Lower leg skin (tissue), 4 donors: Measurements from ENCODE around the gene ADAMTS9. TPM values are rescaled to one million over a fixed set of nuclear protein-coding genes. Genes with fewer than 3 reads are reported as not detected.

Source experiments
- DNase-seq, 2 donors: peaks; one replicate each; pipeline ENCODE4 v3.0.0-alpha.2; 2019; ENCODE audit warnings: low spot score in 2 of 2
- H3K4me3 ChIP-seq: fragments of 200-600 bp; sonication (generic); 2 replicates; pipeline ENCODE4 v1.5.1; 2017; ENCODE audit warnings: mild to moderate bottlenecking, low read depth; ENCODE audit not compliant: poor library complexity, severe bottlenecking
- POLR2A ChIP-seq, 2 donors: fragments of 450-650 bp; IDR thresholded peaks; one replicate each; pipeline ENCODE4 v1.6.1; 2016 to 2017; ENCODE audit warnings: antibody characterized with exemption in 2 of 2, mild to moderate bottlenecking in 1 of 2, moderate library complexity in 1 of 2
- whole genome bisulfite sequencing, 2 donors: methylation state at CpG; one replicate each; pipeline ENCODE4 v1.1.5; 2018; 5-methylcytosine and 5-hydroxymethylcytosine counted together
- intact Hi-C: fragments of 100-400 bp; cut with DNase I; formaldehyde crosslinking; loops from one replicate; pipeline ENCODE4 v1.15.0; 2023; ENCODE audit warnings: low total_unique reads
- total RNA-seq, 4 donors: library from RNA; depleted of rRNA; stranded (reverse); fragments of >200 nt; gene quantifications; one replicate each; pipeline ENCODE4 v1.1.0, GENCODE V29; 2016
- TF ChIP-seq, protein P1 (sequence below), 3 donors: fragments of 450-650 bp; IDR thresholded peaks; one replicate each; pipeline ENCODE4 v1.5.1; 2016; ENCODE audit warnings: antibody characterized with exemption in 3 of 3, mild to moderate bottlenecking in 3 of 3, moderate library complexity in 2 of 3

Gene ADAMTS9
- total RNA-seq, 4 donors from 2014 or later, result 2.2 to 15.9 (median 8.2) TPM

GRCh38 chr3:64491843-64492242 is 196.0 kb downstream of the ADAMTS9 start:
- TF ChIP-seq, protein P1, sequence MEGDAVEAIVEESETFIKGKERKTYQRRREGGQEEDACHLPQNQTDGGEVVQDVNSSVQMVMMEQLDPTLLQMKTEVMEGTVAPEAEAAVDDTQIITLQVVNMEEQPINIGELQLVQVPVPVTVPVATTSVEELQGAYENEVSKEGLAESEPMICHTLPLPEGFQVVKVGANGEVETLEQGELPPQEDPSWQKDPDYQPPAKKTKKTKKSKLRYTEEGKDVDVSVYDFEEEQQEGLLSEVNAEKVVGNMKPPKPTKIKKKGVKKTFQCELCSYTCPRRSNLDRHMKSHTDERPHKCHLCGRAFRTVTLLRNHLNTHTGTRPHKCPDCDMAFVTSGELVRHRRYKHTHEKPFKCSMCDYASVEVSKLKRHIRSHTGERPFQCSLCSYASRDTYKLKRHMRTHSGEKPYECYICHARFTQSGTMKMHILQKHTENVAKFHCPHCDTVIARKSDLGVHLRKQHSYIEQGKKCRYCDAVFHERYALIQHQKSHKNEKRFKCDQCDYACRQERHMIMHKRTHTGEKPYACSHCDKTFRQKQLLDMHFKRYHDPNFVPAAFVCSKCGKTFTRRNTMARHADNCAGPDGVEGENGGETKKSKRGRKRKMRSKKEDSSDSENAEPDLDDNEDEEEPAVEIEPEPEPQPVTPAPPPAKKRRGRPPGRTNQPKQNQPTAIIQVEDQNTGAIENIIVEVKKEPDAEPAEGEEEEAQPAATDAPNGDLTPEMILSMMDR (IDR thresholded peaks at IDR 0.05), result no peak
- TF ChIP-seq POLR2A (IDR thresholded peaks at IDR 0.05), result no peak
- H3K4me3 ChIP-seq, result no peak overlapping the region
- no peak for DNase-seq
- intact Hi-C loops, result loop anchor here (5.0 kb wide), 1 partner anchor 1140 kb away; no protein-coding TSS in a partner anchor
- 77 to 92% methylated on average over 3 of the region's 3 CpGs for WGBS, 2 donors

DNA sequence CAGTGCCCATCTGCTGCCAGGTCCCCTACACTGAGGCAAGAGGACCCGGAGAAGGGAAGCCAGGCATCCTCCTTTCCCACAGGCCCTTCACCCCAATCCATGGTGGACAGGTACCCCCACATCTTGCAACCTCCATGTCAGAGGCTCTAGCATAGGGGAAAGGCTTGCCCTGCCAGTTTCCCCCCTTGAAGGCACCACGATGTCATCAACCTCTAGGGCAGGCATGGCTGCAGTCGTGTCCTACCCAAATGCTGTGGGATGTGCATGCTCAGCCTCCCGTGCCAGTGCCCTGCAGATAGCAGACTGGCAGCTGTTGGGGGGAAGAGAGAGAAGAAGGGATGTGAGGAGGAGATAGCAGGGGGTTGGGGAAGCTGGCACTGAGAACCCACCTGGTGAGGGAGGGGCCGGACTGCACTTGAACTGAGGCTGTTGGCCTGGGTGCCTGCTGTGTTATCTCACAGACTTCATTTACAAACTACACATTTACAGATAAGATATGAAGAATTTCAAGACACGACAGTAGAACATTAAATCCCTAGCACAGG is 197.5 kb downstream of the ADAMTS9 start:
- intact Hi-C loops, result loop anchor here (5.0 kb wide), 1 partner anchor 1138 kb away; no protein-coding TSS in a partner anchor
- TF ChIP-seq, protein P1 (IDR thresholded peaks at IDR 0.05), result no peak
- no peak for TF ChIP-seq POLR2A (IDR thresholded peaks at IDR 0.05)
- 90 to 91% methylated on average over 6 of the region's 6 CpGs for WGBS, 2 donors
- no peak overlapping the region for H3K4me3 ChIP-seq
- DNase-seq, result no peak

- 36 to 40% methylated on average over 18 to 23 of the region's 23 CpGs for WGBS, 2 donors
- H3K4me3 ChIP-seq, result no peak overlapping the region
- intact Hi-C loops, result loop anchor here (5.0 to 10.0 kb wide), 3 partner anchors 85 to 1137 kb away; partner anchors contain the start of gene PSMD6
- TF ChIP-seq, protein P1 (IDR thresholded peaks at IDR 0.05), result no peak
- no peak for TF ChIP-seq POLR2A (IDR thresholded peaks at IDR 0.05)
- no peak for DNase-seq
Observed at GRCh38 chr3:64489361-64490044, 198.3 kb downstream of the ADAMTS9 start.

DNA sequence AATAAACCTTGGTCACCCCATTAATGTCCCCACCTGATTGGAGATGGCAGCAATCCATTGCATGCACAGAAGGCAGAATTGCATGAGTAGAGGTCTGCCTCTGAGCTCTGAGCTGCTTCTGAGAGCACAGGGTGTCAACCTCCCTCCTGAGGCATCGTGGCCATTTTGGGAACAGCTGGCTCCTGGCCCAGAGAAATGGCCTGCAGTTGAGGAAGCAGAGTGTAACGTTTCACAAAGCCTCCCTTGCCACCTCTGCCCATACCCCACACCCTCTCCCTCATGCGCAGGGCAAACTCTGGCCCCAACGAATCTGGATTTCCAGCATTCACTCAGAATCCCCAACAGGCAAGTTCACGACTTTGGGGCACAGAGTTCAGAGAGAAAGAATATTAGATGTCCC is 198.9 kb downstream of the ADAMTS9 start:
- 40 to 42% methylated on average over 5 of the region's 5 CpGs for WGBS, 2 donors
- no peak for DNase-seq
- no peak for TF ChIP-seq POLR2A (IDR thresholded peaks at IDR 0.05)
- TF ChIP-seq, protein P1 (IDR thresholded peaks at IDR 0.05), result no peak
- no peak overlapping the region for H3K4me3 ChIP-seq
- intact Hi-C loops, result loop anchor here (10.0 kb wide), 2 partner anchors 84 to 464 kb away; partner anchors contain the start of gene PSMD6

- intact Hi-C loops, result loop anchor here (10.0 kb wide), 2 partner anchors 80 to 460 kb away; partner anchors contain the start of gene PSMD6
- no peak overlapping the region for H3K4me3 ChIP-seq
- WGBS, 2 donors, result 17 to 21% methylated on average over 4 of the region's 4 CpGs
- DNase-seq, result peak; percentile 59 to 95
- TF ChIP-seq POLR2A (IDR thresholded peaks at IDR 0.05), result no peak
- TF ChIP-seq, protein P1 (IDR thresholded peaks at IDR 0.05), result peak in 1 of 3 donors; percentile 49
Observed at GRCh38 chr3:64484289-64484992, 203.4 kb downstream of the ADAMTS9 start.
